ENCODE data around the gene MEX3C.

The MEX3C gene

GRCh38 chr18:51138936-51139335 lies 58.5 kb downstream of the MEX3C start:
- ATAC-seq, result no peak
- no peak for TF ChIP-seq PPARA (CRISPR knock-in tag; IDR thresholded peaks at IDR 0.05; ENCODE audit: borderline replicate concordance)
- no peak for TF ChIP-seq BACH2 (CRISPR knock-in tag; IDR thresholded peaks at IDR 0.05; ENCODE audit: borderline replicate concordance)
- no peak for TF ChIP-seq RARB (CRISPR knock-in tag; IDR thresholded peaks at IDR 0.05)
- no peak for TF ChIP-seq ZFP30 (CRISPR knock-in tag; IDR thresholded peaks at IDR 0.05)
- no peak for TF ChIP-seq PATZ1 (CRISPR knock-in tag; IDR thresholded peaks at IDR 0.05; ENCODE audit: borderline replicate concordance)
- no peak for TF ChIP-seq GLIS3 (CRISPR knock-in tag; IDR thresholded peaks at IDR 0.05)
- TF ChIP-seq ZNF565 (CRISPR knock-in tag; conservative IDR thresholded peaks at IDR 0.05; ENCODE audit: low read depth), result no peak
- no peak for TF ChIP-seq CSDC2 (CRISPR knock-in tag; IDR thresholded peaks at IDR 0.05)

- ATAC-seq, result no peak
- no peak for TF ChIP-seq CSDC2 (CRISPR knock-in tag; IDR thresholded peaks at IDR 0.05)
- TF ChIP-seq ZNF70 (CRISPR knock-in tag; IDR thresholded peaks at IDR 0.05), result no peak
- TF ChIP-seq GLIS3 (CRISPR knock-in tag; IDR thresholded peaks at IDR 0.05), result no peak
- no peak for TF ChIP-seq TSHZ2 (CRISPR knock-in tag; IDR thresholded peaks at IDR 0.05)
- TF ChIP-seq ZC3H10 (CRISPR knock-in tag; IDR thresholded peaks at IDR 0.05), result no peak
- TF ChIP-seq SNAI2 (CRISPR knock-in tag; IDR thresholded peaks at IDR 0.05), result no peak
- no peak for TF ChIP-seq ZNF8 (CRISPR knock-in tag; IDR thresholded peaks at IDR 0.05)
Observed at GRCh38 chr18:51137891-51138290, 59.6 kb downstream of the MEX3C start.

- TF ChIP-seq POU6F1 (CRISPR knock-in tag; IDR thresholded peaks at IDR 0.05; ENCODE audit: borderline replicate concordance, low read depth), result no peak
- no peak for TF ChIP-seq OSR1 (CRISPR knock-in tag; IDR thresholded peaks at IDR 0.05)
- TF ChIP-seq ISL1 (CRISPR knock-in tag; IDR thresholded peaks at IDR 0.05), result no peak
- TF ChIP-seq ARNTL (CRISPR knock-in tag; IDR thresholded peaks at IDR 0.05; ENCODE audit: borderline replicate concordance, low read depth), result no peak
- TF ChIP-seq CSDC2 (CRISPR knock-in tag; IDR thresholded peaks at IDR 0.05), result no peak
- TF ChIP-seq PPARA (CRISPR knock-in tag; IDR thresholded peaks at IDR 0.05; ENCODE audit: borderline replicate concordance), result no peak
- no peak for TF ChIP-seq ZFP3 (CRISPR knock-in tag; IDR thresholded peaks at IDR 0.05)
- no peak for TF ChIP-seq TSHZ2 (CRISPR knock-in tag; IDR thresholded peaks at IDR 0.05)
- TF ChIP-seq BACH2 (CRISPR knock-in tag; IDR thresholded peaks at IDR 0.05; ENCODE audit: borderline replicate concordance), result no peak
- TF ChIP-seq GLIS3 (CRISPR knock-in tag; IDR thresholded peaks at IDR 0.05), result no peak
- no peak for TF ChIP-seq CSRNP3 (CRISPR knock-in tag; IDR thresholded peaks at IDR 0.05)
- no peak for TF ChIP-seq TOX (CRISPR knock-in tag; IDR thresholded peaks at IDR 0.05; ENCODE audit: borderline replicate concordance)
- no peak for TF ChIP-seq ZC3H10 (CRISPR knock-in tag; IDR thresholded peaks at IDR 0.05)
- ATAC-seq, result no peak
Observed at GRCh38 chr18:51137026-51137729, 60.3 kb downstream of the MEX3C start.

Data from SK-N-SH treated with all-trans-retinoic acid at 6 μM for 48 hours (cell line).